ENCODE results near the gene WDPCP.

GRCh38 chr2:63268946-63269345 lies 319.3 kb downstream of the WDPCP start:
- TF ChIP-seq CTCF (IDR thresholded peaks at IDR 0.05), result no peak
- TF ChIP-seq POLR2A (IDR thresholded peaks at IDR 0.05), result no peak
